Kidney tubule cell (primary cell): Measurements from ENCODE around the gene DSG2.
A peak's percentile ranks its signal among the peaks of the same experiment; 100 is the strongest.
"Not testable (repeated sequence)": the region's sequence is repeated elsewhere in the genome, so short reads cannot be mapped to it uniquely, and the experiment has no call there.

Experiments
- DNase-seq: peaks from one replicate; pipeline ENCODE4 v3.0.0-alpha.2; 2018; ENCODE audit warnings: low spot score

DSG2 gene

GRCh38 chr18:31500051-31500688 lies 2.2 kb downstream of the DSG2 start:
- no peak for DNase-seq

GRCh38 chr18:31503011-31503410 lies 5.0 kb downstream of the DSG2 start:
- DNase-seq = no peak

GRCh38 chr18:31504455-31505147 lies 6.6 kb downstream of the DSG2 start:
- DNase-seq = no peak

- DNase-seq = no peak
These were observed 7.2 kb downstream of the DSG2 start for GRCh38 chr18:31505156-31505555.

GRCh38 chr18:31506024-31506742 lies 8.2 kb downstream of the DSG2 start:
- peak; percentile 50 for DNase-seq

- not testable (repeated sequence) for DNase-seq
These were observed 9.1 kb downstream of the DSG2 start for GRCh38 chr18:31507124-31507523.

GRCh38 chr18:31508781-31509180 lies 10.8 kb downstream of the DSG2 start:
- peak; percentile 72 for DNase-seq

GRCh38 chr18:31509571-31509970 lies 11.6 kb downstream of the DSG2 start:
- no peak for DNase-seq

GRCh38 chr18:31510319-31510718 lies 12.3 kb downstream of the DSG2 start:
- DNase-seq = peak; percentile 88

GRCh38 chr18:31511098-31511497 lies 13.1 kb downstream of the DSG2 start:
- no peak for DNase-seq

- peak; percentile 92 for DNase-seq
These were observed 14.3 kb downstream of the DSG2 start for GRCh38 chr18:31512203-31512764.

- DNase-seq = peak; percentile 92
These were observed 15.4 kb downstream of the DSG2 start for GRCh38 chr18:31513189-31513935.

GRCh38 chr18:31516437-31516836 lies 18.5 kb downstream of the DSG2 start:
- DNase-seq = no peak

GRCh38 chr18:31526374-31526773 lies 28.4 kb downstream of the DSG2 start:
- no peak for DNase-seq

GRCh38 chr18:31533236-31533635 lies 35.3 kb downstream of the DSG2 start:
- no peak for DNase-seq

- DNase-seq = peak; percentile 11
These were observed 40.9 kb downstream of the DSG2 start for GRCh38 chr18:31538837-31539236.

GRCh38 chr18:31546476-31546875 lies 48.5 kb downstream of the DSG2 start:
- DNase-seq = peak; percentile 73

- DNase-seq = no peak
These were observed 50.9 kb downstream of the DSG2 start for GRCh38 chr18:31548853-31549252.

GRCh38 chr18:31549416-31549815 lies 51.4 kb downstream of the DSG2 start:
- no peak for DNase-seq

GRCh38 chr18:31551883-31552282 lies 53.9 kb downstream of the DSG2 start:
- no peak for DNase-seq

- DNase-seq = no peak
These were observed 55.8 kb downstream of the DSG2 start for GRCh38 chr18:31553800-31554199.

GRCh38 chr18:31554776-31555175 lies 56.8 kb downstream of the DSG2 start:
- DNase-seq = no peak
